Activated T-helper 1 cell treated with anti-CD3 and anti-CD28 coated beads, Interleukin-2, amount 50 U/mL, for 16 hours (primary cell): ENCODE data around the gene GALR2.
A peak's percentile ranks its signal among the peaks of the same experiment; 100 is the strongest.
"Not testable (repeated sequence)": the region's sequence is repeated elsewhere in the genome, so short reads cannot be mapped to it uniquely, and the experiment has no call there.

ENCODE experiments used
- DNase-seq, 2 donors: peaks; one replicate each; pipeline ENCODE4 v3.0.0-alpha.2; 2020; ENCODE audit warnings: low read depth in 1 of 2, low spot score in 1 of 2

Gene GALR2

GRCh38 chr17:76049836-76050537 lies 24.6 kb upstream of the GALR2 start:
- no peak for DNase-seq

DNA sequence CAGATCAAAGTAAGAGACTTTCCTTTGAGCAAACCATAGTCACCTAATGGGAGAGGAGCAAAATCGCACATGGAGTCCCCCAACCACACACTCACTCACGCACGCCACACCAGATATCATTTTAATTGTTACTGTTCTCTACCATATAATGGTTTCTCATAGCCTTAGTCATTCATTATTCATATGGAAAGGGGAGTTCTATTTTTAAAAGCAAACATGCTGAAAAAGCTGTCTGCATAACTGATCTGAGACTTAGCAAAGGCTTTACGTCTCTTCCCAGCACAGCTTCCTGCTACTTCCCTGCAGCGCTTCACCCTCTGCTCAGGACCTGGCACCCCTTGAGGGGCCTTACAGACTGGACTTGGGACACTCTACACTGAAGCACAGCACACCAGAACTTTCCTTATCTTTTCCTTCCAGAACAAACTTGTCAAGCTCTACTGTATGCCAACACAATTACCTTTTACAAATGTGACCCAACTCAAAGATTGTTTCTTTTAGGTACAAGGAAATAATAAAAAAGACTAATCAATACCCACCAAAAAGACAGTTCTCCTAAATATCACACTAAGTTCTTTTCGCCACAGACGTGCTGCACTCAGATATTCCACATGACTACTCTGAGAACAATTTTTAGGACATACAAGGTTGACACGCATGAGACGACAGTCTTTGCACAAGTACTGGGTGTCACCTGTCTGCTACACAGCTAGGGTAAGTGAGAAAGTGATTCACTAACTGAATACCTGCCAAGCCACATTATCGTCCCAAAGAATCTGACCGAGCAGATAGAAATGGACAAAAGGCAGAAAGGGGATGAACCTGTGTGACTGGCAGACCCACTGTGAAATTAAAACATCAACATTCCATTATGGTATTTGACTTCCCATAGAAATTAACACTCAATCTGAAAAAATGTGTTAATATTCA lies 23.8 kb upstream of the GALR2 start:
- no peak for DNase-seq

DNA sequence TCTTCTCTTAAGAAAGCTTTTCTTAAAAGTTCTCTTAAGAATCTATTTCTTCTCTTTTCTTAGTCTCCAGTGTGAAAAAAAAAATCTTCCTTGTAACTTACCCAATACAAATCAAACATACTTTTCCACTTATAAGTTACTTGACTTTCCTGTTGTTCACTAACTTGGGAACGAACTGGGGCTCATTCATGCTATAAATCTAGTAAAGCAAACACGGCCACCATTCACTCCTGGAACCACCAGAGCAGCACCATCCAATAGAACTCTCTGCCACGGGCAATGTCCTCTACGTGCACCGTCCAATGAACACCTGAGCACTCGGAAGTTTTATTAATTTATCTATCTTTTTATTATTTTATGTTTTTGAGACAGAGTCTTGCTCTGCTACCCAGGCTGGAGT lies 23.0 kb upstream of the GALR2 start:
- DNase-seq, result no peak

DNA sequence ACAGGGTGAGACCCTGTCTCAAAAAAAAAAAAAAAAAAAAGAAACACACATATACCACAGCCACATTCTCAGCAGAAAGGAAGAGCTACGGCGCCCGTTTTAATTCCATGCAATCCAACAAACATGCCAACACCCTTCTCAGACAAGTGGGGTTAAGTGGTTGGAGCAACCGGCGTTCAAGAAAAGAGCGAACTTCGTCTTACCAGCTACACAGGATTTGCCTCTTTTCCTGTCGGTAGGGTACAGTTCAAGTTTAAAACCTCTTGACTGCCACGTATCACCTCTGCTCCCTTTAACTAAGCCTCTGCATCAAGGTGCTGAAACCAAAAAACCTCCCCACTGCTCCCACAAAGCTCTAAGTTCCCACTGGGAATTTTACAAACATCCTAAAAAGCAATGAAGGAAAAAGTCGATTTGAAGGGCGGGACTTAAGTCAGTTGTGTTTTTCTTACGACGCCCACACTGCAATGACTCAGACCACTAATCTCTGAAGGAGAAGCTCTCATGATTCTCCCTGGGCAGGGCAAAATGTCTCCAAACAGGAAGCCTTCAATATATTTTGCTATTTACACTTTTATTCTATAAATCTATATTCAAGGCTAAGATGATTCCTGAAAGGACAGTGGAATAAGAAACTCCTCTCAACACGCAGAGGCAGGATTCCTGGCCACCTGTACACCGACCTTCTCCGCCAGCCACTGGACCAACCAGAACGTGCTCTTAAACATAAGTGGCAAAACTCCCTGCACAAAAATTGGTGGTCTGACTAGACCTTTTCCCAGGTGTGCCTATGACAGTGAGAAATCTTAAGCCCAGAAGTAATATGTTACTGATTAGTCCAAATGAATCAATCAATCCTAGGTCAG lies 21.1 kb upstream of the GALR2 start:
- no peak for DNase-seq

DNA sequence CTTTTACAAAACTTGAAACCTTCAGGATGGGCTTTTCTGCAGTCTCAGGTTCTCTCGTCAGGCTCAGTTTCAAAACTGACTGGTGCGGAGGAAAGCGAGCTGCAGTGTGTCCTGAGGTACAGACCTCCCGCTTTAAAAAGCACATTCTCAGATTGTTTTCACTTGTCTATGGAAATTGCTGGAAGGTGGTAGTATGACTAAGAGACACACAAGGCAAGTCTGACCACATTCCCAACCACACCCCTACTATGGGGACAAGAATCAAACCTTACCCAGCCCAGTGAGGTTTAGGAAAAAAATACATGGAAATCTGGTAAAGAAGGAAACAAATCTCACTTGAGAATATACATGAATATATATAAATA lies 20.5 kb upstream of the GALR2 start:
- DNase-seq, result no peak

GRCh38 chr17:76056882-76057281 lies 17.7 kb upstream of the GALR2 start:
- DNase-seq, result no peak

DNA sequence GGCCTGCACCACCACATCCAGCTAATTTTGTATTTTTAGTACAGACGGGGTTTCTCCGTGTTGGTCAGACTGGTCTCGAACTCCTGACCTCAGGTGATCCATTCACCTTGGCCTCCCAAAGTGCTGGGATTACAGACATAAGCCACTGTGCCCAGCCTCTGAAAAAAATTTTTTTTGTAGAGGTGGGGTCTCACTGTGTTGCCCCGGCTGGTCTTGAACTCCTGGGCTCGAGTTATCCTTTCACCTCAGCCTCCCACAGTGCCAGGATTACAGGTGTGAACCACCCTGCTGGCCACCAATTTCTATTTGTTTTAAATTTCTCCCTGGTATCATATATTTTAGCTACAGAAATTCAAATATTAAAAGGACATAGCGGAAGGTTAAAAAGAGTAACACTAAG lies 16.3 kb upstream of the GALR2 start:
- DNase-seq, result not testable (repeated sequence)

- DNase-seq, result peak in 1 of 2 donors; percentile 39
Measured at GRCh38 chr17:76063875-76064546, 10.6 kb upstream of the GALR2 start.

DNA sequence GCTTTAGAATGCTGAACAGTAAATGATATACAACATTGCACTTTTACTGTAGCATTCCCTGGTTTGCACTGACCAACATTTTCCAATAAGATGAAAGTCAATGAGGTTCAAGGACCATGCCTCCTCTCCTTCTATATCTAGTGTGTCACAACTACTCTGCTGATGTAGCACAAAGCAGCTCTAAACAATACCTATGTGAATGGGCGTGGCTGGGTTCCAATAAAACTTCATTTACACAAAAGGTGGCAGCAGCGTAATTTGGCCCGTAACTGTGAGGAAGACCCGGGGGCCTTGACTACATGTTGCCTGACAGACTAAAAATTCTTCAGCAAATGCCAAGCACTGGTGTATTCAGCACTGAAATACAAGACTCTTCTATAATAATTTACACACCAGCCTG lies 8.8 kb upstream of the GALR2 start:
- no peak for DNase-seq

DNA sequence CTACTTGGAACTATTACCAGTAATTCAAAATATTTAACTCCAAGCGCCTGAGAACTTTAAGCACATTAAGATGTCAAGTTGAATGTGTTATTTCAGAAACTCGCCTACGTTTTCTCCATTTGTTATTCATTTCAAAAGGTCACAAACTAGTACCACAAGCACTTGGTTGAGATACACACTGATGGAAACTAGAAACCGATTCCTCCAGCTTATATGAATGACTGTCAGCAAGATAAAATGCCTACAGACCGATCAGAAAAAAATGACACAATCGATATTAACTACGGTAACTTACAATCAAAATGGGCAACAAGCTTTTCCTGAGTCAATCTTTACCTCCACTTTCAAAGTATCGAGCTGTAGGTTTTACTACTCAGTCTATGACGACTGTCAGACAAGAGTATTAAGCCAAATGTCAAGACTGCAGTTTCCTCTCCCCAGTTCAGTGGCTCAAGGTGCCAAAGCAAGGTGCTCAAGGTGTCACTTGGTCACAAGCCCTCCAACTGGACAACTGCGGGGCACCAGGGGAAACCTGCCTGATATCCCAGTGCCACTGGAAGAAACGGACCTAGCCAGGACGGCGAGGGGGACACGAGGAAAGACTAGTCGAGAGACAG lies 2.9 kb upstream of the GALR2 start:
- DNase-seq, result no peak

GRCh38 chr17:76072148-76072858 lies 2.3 kb upstream of the GALR2 start, which contains the start of gene SRP68:
TSS of gene SRP68 (minus strand) at chr17:76072517. CDS start at chr17:76072491, 26 bp downstream.
- DNase-seq, result peak; percentile 69 to 77

DNA sequence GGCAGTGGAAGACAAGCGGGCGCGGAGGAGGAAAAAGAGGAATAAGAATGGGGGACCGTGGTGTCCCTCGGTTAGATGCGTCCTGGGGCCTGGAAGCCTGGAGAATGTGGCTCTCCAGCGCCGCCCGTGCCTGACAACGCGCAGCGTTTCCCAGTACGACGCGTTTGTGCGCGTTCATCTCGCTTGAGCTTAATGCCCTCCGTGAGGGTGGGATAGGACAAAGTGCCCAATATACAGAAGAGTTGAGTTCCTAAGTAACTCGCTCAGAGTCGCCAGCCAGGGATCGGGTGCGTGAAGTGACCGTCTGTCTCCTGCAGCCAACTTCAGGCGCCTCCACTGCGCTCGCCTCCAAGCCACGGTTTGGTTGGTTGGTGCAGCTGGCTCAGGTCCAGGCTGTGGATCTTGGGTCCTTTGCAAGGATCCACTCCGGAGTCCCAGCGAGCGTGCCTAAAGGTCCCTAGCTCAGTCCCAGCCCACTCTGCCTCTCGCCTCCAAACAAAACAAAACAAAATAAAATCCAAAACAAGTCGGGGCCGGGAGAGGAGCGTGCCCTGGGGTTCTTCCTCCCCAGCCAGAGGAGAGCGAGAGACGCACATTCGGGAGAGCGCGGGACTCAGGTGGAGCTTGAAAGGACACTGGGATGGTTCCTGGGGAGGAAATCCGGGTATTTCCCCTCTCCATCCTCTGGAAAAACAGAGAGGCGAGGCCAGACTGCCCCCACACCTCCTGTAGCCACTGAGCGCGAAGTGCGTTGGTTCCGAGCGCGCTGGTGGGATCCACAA lies 974 bp downstream of the GALR2 start:
- DNase-seq, result no peak

DNA sequence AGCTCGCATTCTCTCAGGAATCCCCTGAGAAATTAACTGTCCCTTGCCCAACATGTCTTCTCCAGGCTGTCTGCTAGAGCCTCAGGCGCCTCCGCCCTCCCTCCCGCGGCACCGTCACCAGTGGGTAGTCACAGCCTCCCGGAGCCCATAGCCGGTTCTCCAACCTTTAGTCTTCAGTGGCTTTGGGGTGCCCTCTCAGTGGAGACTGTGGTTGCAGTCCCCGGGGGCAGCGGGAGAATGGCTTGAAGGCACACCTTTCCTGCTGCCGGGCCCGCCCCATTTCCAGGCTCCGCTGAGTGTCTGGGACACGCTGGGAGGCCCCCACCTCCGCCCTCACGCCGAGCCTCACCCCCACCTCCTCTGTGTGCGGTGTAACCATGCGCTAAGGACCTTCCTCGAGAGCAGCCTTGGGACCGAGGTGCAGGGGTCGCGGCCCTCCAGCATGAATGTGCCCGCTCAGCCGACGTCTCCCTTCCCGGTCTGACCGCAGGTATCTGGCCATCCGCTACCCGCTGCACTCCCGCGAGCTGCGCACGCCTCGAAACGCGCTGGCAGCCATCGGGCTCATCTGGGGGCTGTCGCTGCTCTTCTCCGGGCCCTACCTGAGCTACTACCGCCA lies 1.7 kb downstream of the GALR2 start:
- no peak for DNase-seq

GRCh38 chr17:76076765-76077583 lies 2.4 kb downstream of the GALR2 start:
- DNase-seq, result no peak

- DNase-seq, result no peak
Measured at GRCh38 chr17:76077584-76078110, 3.1 kb downstream of the GALR2 start.

GRCh38 chr17:76078370-76078769 lies 3.8 kb downstream of the GALR2 start:
- not testable (repeated sequence) for DNase-seq

- DNase-seq, result no peak
Measured at GRCh38 chr17:76078860-76079534, 4.4 kb downstream of the GALR2 start, which contains the start of gene ZACN. TSS of gene ZACN (plus strand) at chr17:76079182. CDS start at chr17:76079265, 83 bp downstream.
